Muscle of leg (tissue), 11 donors: ENCODE measurements around the gene DNER. TPM values are rescaled to one million over a fixed set of nuclear protein-coding genes. Genes with fewer than 3 reads are reported as not detected.
"Not testable (repeated sequence)": the region's sequence is repeated elsewhere in the genome, so short reads cannot be mapped to it uniquely, and the experiment has no call there.

Experiments
- DNase-seq: peaks from one replicate; pipeline ENCODE4 v3.0.0; 2013
- H3K27ac ChIP-seq: one replicate; pipeline ENCODE4 v1.5.1; 2013; ENCODE audit warnings: mild to moderate bottlenecking, low read length, control low read depth
- H3K27me3 ChIP-seq: one replicate; pipeline ENCODE4 v1.6.1; 2013; ENCODE audit warnings: low read length; ENCODE audit not compliant: control insufficient read depth, insufficient read depth
- H3K36me3 ChIP-seq: one replicate; pipeline ENCODE4 v1.6.1; 2013; ENCODE audit warnings: low read length; ENCODE audit not compliant: control insufficient read depth, insufficient read depth
- H3K4me1 ChIP-seq: one replicate; pipeline ENCODE4 v1.6.1; 2013; ENCODE audit warnings: low read length; ENCODE audit not compliant: control insufficient read depth, insufficient read depth
- H3K4me3 ChIP-seq: one replicate; pipeline ENCODE4 v1.5.1; 2013; ENCODE audit warnings: low read length, control low read depth
- H3K9me3 ChIP-seq: replicated peaks from 2 replicates; pipeline ENCODE4 v1.6.1; 2013; ENCODE audit warnings: low read depth, low read length; ENCODE audit not compliant: control insufficient read depth
- WGBS: methylation state at CpG from one replicate; pipeline ENCODE4 v1.1.5; 2013; ENCODE audit warnings: missing lambda C conversion rate; ENCODE audit not compliant: insufficient coverage; 5-methylcytosine and 5-hydroxymethylcytosine counted together
- polyA plus RNA-seq, 8 donors: library from polyadenylated mRNA; unstranded; fragments of 120-200 nt; gene quantifications; one replicate each; pipeline versions ENCODE4 v1.2.1 to v1.2.3, GENCODE V29; 2013; ENCODE audit warnings: inconsistent platforms in 1 of 8, low replicate concordance in 1 of 8; ENCODE audit not compliant: insufficient read length in 8 of 8, insufficient read depth in 1 of 8
- total RNA-seq: library from RNA; stranded (reverse); fragments of 120-200 nt; gene quantifications from one replicate; pipeline ENCODE4 v1.2.4, GENCODE V29; 2013

The DNER gene
- total and polyA plus RNA-seq, 9 donors, result 0.57 to 3.2 (median 1.8) TPM

- H3K27ac ChIP-seq, result peak overlapping the region; percentile 13
- no peaks in the 10 kb centered on the region for H3K36me3 ChIP-seq
- peaks cover 5% of the 10 kb centered on the region for H3K4me1 ChIP-seq
- no peaks in the 10 kb centered on the region for H3K9me3 ChIP-seq
- DNase-seq, result peak; percentile 89
- no peaks in the 10 kb centered on the region for H3K27me3 ChIP-seq
- H3K4me3 ChIP-seq, result no peak overlapping the region
- WGBS, result 54% methylated on average over 2 of the region's 4 CpGs
Observed at GRCh38 chr2:229388731-229389130, 325.6 kb downstream of the DNER start.

- WGBS, result 40% methylated on average over 1 of the region's 5 CpGs
- no peaks in the 10 kb centered on the region for H3K27me3 ChIP-seq
- peak overlapping the region; percentile 83 for H3K27ac ChIP-seq
- peaks cover 5% of the 10 kb centered on the region for H3K4me1 ChIP-seq
- H3K36me3 ChIP-seq, result no peaks in the 10 kb centered on the region
- peak; percentile 89 for DNase-seq
- no peaks in the 10 kb centered on the region for H3K9me3 ChIP-seq
- H3K4me3 ChIP-seq, result no peak overlapping the region
Observed at GRCh38 chr2:229387866-229388265, 326.5 kb downstream of the DNER start.

DNA sequence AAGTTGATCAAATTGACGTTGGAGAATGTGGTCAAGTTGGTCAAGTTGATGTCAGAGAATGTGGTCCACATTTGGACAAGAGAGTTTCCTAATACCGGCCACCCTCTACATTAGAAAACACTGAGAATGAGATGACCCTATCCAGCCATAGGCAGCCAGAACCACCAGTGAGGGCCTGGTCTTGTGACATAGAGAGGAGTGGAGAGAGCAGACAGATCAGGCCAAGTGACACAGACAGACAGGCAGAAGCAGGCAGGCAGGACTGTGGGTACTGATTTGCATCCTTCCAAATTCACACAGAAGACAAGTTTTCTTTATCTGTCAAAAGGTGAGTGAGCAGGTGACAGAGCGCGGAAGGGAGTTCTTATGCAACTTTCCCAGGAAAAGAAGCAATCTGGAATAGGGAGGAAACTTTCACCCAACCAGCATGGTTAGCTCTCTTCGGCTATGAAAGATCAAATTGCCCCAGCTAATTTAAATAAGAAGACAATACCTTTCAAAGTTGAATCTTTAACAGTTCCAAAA is 334.2 kb downstream of the DNER start:
- 100% methylated on average over 2 of the region's 5 CpGs for WGBS

DNA sequence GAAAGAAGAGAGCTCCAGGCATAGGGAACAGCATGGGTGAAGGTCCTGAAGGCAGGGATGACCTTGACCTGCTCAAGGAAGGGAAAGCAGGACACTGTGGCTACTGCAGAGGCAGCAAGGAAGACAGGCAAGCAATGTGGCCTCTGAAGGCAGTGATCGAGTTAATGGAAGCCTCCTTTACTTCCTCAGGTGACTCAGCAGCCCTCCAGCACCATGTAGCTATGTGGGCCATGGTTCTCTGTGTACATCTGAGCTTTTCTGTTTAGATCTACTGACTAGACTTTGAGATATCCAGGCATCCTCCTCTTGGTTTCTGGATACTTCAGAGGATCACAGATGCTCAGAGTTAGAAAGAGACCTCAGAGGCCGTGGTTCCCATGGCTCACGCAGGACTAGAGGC is 336.0 kb downstream of the DNER start:
- no peaks in the 10 kb centered on the region for H3K4me1 ChIP-seq
- WGBS, result 89% methylated on average over 3 of the region's 3 CpGs
- no peak overlapping the region for H3K27ac ChIP-seq
- H3K27me3 ChIP-seq, result no peaks in the 10 kb centered on the region
- DNase-seq, result no peak
- H3K36me3 ChIP-seq, result no peaks in the 10 kb centered on the region
- peaks cover 4% of the 10 kb centered on the region for H3K9me3 ChIP-seq
- H3K4me3 ChIP-seq, result no peak overlapping the region

More for the DNA sequence above, 334.2 kb downstream of the DNER start:
- H3K27me3 ChIP-seq, result no peaks in the 10 kb centered on the region
- no peaks in the 10 kb centered on the region for H3K4me1 ChIP-seq
- no peak overlapping the region for H3K4me3 ChIP-seq
- H3K27ac ChIP-seq, result no peak overlapping the region
- H3K36me3 ChIP-seq, result no peaks in the 10 kb centered on the region
- H3K9me3 ChIP-seq, result peaks cover 4% of the 10 kb centered on the region
- DNase-seq, result no peak

DNA sequence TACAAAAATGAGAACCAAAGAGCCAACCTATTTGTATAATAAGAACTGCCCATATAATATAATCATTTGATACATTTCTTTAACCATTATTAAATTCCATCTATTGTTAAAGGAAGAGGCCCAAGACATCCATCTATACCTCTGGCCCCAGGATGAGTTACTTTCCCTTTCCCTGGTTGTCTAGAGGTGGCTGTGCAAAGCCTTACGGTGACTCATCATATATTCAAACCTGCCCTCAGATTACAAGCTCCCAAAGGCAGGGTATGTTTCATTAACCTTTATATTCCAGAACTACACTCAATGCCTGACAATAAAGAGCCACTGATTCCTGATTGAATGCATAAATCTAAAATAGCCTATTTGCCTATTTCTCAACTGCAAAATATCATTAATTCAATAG is 337.5 kb downstream of the DNER start:
- no peak overlapping the region for H3K27ac ChIP-seq
- H3K9me3 ChIP-seq, result peaks cover 4% of the 10 kb centered on the region
- H3K4me3 ChIP-seq, result no peak overlapping the region
- H3K27me3 ChIP-seq, result no peaks in the 10 kb centered on the region
- DNase-seq, result no peak
- no peaks in the 10 kb centered on the region for H3K36me3 ChIP-seq
- H3K4me1 ChIP-seq, result no peaks in the 10 kb centered on the region
- no CpG with 5 or more reads among the region's 1 CpG for WGBS

DNA sequence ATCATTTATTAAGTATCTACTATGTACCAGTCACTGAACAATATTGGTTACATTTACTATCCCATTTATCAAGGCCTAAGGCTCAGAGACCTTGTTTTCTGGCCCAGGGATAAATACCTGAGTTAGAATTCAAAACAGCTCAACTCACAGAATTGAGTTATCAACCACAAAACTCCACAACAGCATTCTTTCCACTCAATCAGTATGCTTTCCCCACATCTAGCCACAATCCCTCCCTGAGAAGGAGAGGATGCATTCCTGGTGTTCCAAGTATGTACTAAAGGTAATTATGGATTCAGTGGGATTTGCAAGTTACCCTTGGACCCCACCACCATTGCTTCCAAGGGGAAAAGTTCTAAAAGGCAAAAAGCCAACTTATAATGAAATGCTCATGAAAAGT is 339.1 kb downstream of the DNER start:
- Histone ChIP-seq H3K27ac (no peak overlapping the region), H3K4me3 (no peak overlapping the region), H3K36me3 (no peaks in the 10 kb centered on the region), H3K4me1 (peaks cover 5% of the 10 kb centered on the region), H3K9me3 (no peaks in the 10 kb centered on the region), H3K27me3 (no peaks in the 10 kb centered on the region)
- no peak for DNase-seq

DNA sequence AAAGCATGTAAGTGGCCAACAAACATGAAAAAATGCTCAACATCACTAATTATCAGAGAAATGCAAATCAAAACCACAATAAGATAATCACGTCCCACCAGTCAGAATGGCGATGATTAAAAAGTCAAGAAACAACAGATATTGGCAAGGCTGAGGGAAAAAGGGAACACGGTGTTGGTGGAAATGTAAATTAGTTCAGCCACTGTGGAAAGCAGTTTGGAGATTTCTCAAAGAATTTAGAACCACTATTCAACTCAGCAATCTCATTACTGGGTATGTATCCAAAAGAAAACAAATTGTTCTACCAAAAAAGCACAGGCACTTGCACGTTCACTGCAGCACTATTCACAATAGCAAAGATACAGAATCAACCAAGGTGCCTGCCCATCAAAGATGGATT is 341.0 kb downstream of the DNER start:
- H3K4me3 ChIP-seq, H3K27me3 ChIP-seq, DNase-seq, H3K4me1 ChIP-seq, H3K9me3 ChIP-seq, H3K36me3 ChIP-seq, H3K27ac ChIP-seq: not testable (repeated sequence)
- no CpG with 5 or more reads among the region's 4 CpGs for WGBS

DNA sequence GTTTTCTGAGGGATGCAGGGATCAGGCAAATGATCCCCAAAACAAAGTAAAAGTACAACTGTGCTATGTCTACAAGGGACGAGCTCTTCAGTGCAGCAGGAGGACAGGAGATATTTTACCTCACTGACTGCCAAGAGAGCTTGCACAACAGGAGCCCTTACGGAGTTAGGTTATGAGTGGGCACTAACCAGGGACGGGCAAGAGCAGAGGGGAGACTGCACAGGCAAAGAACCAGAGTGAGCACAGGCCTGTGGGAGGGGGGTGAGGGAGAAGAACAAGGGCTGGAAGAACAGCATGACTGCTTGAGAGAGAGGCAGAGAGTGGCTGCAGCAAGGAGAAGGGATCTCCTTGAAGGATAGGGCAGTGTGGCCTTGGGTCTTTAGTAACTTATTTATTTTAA is 342.1 kb downstream of the DNER start:
- no peak overlapping the region for H3K4me3 ChIP-seq
- H3K36me3 ChIP-seq, result no peaks in the 10 kb centered on the region
- peaks cover 8% of the 10 kb centered on the region for H3K4me1 ChIP-seq
- H3K9me3 ChIP-seq, result peaks cover 5% of the 10 kb centered on the region
- DNase-seq, result no peak
- H3K27ac ChIP-seq, result no peak overlapping the region
- H3K27me3 ChIP-seq, result no peaks in the 10 kb centered on the region
- WGBS, result 71% methylated on average over 3 of the region's 3 CpGs

DNA sequence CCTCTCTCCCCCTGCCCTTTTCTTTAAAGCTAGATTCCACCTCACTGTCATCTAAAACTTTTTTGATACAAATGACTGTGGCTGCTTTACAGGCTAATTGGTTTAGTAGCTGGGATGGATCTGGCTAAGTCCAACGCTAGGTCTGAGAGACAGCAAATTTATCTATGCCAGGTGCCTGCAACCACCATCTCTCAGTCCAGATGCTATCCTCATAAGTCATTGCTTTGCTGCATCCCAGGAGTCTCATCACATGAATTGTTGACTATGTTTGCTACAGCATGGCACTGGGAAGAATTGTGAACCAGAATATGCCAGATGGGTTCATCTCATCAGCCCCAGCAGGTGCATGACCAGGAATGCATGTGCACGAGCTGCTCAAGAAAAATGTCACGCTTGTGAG is 343.3 kb downstream of the DNER start:
- peaks cover 8% of the 10 kb centered on the region for H3K4me1 ChIP-seq
- WGBS, result 63% methylated on average over 1 of the region's 3 CpGs
- H3K27me3 ChIP-seq, result no peaks in the 10 kb centered on the region
- DNase-seq, result no peak
- H3K4me3 ChIP-seq, result no peak overlapping the region
- peaks cover 5% of the 10 kb centered on the region for H3K9me3 ChIP-seq
- no peaks in the 10 kb centered on the region for H3K36me3 ChIP-seq
- H3K27ac ChIP-seq, result peak overlapping the region; percentile 48

DNA sequence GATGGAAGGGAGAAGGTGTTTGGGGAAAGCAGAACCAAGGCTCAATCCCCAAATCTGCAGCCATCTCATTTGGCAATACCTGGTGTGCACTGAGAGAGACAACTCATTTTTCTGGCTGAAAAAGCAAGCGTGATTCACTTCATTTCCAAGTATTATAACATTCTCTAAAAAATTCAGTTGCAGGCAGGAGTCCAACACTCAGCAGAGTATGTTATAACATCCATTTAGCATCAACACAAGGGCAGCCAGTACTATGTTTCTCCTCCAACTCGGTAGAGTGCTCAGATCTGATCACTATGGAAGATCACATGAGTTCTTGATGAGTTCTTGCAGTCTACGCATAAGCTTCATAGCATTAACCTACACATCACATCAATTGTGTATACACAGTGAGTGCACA is 343.8 kb downstream of the DNER start:
- Histone ChIP-seq H3K27ac (peak overlapping the region; percentile 60), H3K27me3 (no peaks in the 10 kb centered on the region), H3K9me3 (peaks cover 5% of the 10 kb centered on the region), H3K36me3 (no peaks in the 10 kb centered on the region), H3K4me3 (no peak overlapping the region), H3K4me1 (peaks cover 8% of the 10 kb centered on the region)
- 36% methylated on average over 1 of the region's 3 CpGs for WGBS
- DNase-seq, result peak; percentile 95

- DNase-seq, result peak; percentile 75
- 60% methylated on average over 1 of the region's 5 CpGs for WGBS
- H3K9me3 ChIP-seq, result peaks cover 2% of the 10 kb centered on the region
Observed at GRCh38 chr2:229363185-229363814, 351.1 kb downstream of the DNER start.

More at GRCh38 chr2:229363185-229363814, 351.1 kb downstream of the DNER start:
- no peaks in the 10 kb centered on the region for H3K4me1 ChIP-seq
- no peak overlapping the region for H3K4me3 ChIP-seq
- H3K36me3 ChIP-seq, result no peaks in the 10 kb centered on the region
- H3K27me3 ChIP-seq, result no peaks in the 10 kb centered on the region
- no peak overlapping the region for H3K27ac ChIP-seq
